ENCODE results near the gene CDADC1.

CDADC1 gene

DNA sequence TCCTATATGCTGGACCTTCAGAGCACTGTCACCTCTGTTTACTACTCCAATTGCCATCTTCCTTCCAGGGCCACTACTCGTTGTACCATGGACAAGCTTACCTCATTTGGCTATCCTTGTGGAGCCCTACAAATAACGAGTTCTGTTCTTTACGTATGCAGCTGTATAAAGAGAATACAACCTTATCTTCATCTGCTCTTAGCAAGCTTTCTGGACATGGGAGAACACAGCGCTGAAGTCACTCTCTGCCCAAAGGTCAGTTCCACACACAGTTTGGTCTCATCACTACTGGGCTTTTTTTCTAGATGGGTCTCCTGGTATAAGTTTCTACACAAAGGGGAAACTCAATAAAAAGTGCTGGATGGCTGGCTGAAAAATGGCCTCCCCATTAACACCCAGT lies 88.9 kb downstream of the CDADC1 start:
- H3K27ac Mint-ChIP-seq, result no peak overlapping the region
- no peaks in the 10 kb centered on the region for H3K9me3 Mint-ChIP-seq
- H3K4me1 Mint-ChIP-seq, result no peaks in the 10 kb centered on the region
- no peak overlapping the region for H3K4me3 Mint-ChIP-seq
- H3K27me3 Mint-ChIP-seq (ENCODE audit: low read depth), result no peaks in the 10 kb centered on the region
- peaks cover 5% of the 10 kb centered on the region for H3K36me3 Mint-ChIP-seq (ENCODE audit: low read depth)
- TF ChIP-seq, protein P1, sequence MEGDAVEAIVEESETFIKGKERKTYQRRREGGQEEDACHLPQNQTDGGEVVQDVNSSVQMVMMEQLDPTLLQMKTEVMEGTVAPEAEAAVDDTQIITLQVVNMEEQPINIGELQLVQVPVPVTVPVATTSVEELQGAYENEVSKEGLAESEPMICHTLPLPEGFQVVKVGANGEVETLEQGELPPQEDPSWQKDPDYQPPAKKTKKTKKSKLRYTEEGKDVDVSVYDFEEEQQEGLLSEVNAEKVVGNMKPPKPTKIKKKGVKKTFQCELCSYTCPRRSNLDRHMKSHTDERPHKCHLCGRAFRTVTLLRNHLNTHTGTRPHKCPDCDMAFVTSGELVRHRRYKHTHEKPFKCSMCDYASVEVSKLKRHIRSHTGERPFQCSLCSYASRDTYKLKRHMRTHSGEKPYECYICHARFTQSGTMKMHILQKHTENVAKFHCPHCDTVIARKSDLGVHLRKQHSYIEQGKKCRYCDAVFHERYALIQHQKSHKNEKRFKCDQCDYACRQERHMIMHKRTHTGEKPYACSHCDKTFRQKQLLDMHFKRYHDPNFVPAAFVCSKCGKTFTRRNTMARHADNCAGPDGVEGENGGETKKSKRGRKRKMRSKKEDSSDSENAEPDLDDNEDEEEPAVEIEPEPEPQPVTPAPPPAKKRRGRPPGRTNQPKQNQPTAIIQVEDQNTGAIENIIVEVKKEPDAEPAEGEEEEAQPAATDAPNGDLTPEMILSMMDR (IDR thresholded peaks at IDR 0.05; ENCODE audit: unreplicated experiment in 3 of 3), result no peak

DNA sequence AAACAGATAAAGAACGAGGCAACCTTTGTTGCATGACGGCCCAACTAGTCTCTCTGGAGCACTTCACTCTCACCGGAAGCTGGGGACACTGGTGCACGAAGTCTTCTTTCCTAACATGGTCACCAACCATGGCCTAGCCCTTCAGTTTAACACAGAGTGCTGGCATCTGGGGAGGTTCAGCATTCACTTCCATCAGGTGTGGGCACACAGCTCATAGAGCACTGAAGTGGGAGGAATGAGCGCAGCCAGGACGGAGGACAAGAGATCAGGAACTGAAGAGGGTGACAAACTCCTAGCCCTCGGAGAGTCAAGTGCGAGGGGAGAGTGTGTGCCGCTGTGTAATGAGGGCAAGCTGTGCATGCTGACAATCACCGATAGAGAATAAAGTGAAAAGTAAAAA lies 92.4 kb downstream of the CDADC1 start:
- peaks cover 5% of the 10 kb centered on the region for H3K4me1 Mint-ChIP-seq
- H3K9me3 Mint-ChIP-seq, result no peaks in the 10 kb centered on the region
- TF ChIP-seq, protein P1 (IDR thresholded peaks at IDR 0.05; ENCODE audit: unreplicated experiment in 3 of 3), result no peak
- no peak overlapping the region for H3K4me3 Mint-ChIP-seq
- H3K36me3 Mint-ChIP-seq (ENCODE audit: low read depth), result peaks cover 5% of the 10 kb centered on the region
- no peaks in the 10 kb centered on the region for H3K27me3 Mint-ChIP-seq (ENCODE audit: low read depth)
- no peak overlapping the region for H3K27ac Mint-ChIP-seq

DNA sequence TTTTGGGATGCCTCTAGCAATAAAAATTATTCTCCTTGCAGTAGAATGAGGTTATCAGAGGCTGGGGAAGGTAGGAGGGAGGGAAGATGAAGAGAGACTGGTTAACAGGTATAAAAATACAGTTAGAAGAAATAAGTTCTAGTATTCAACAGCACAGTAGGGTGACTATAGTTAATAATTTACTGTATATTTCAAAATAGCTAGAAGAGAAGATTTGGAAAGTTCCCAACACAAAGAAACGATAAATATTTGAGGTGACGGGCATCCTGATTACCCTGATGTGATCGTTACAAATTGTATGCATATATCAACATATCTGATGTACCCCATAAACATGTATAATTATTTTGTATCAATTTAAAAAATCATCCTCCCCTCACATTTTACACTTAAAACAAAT lies 93.8 kb downstream of the CDADC1 start:
- TF ChIP-seq, protein P1 (IDR thresholded peaks at IDR 0.05; ENCODE audit: unreplicated experiment in 3 of 3), result no peak
- Mint-ChIP-seq H3K4me1 (peaks cover 9% of the 10 kb centered on the region), H3K27me3 (ENCODE audit: low read depth) (no peaks in the 10 kb centered on the region), H3K36me3 (ENCODE audit: low read depth) (peaks cover 5% of the 10 kb centered on the region), H3K9me3 (no peaks in the 10 kb centered on the region), H3K4me3 (no peak overlapping the region), H3K27ac (no peak overlapping the region)

DNA sequence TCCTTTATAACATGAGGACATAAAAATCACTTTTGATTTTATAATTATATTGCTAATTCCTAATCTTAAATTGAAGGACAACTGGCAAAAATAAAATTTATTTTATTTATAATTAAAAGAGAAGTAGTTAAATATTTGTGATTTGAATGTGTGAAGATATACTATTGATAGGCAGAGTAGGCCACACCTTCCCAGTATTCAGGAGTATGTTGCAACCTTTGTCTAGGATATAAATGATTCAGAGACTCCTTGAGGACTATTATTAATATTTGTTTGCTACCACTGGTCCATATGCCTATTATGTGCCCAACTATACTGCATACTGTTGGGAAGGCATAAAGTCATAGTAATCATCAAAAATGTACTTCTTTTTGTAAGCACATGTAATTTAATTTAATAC lies 94.2 kb downstream of the CDADC1 start:
- Mint-ChIP-seq H3K4me3 (no peak overlapping the region), H3K36me3 (ENCODE audit: low read depth) (peaks cover 5% of the 10 kb centered on the region), H3K9me3 (no peaks in the 10 kb centered on the region), H3K27ac (no peak overlapping the region), H3K4me1 (peaks cover 11% of the 10 kb centered on the region), H3K27me3 (ENCODE audit: low read depth) (no peaks in the 10 kb centered on the region)
- TF ChIP-seq, protein P1 (IDR thresholded peaks at IDR 0.05; ENCODE audit: unreplicated experiment in 3 of 3), result no peak

DNA sequence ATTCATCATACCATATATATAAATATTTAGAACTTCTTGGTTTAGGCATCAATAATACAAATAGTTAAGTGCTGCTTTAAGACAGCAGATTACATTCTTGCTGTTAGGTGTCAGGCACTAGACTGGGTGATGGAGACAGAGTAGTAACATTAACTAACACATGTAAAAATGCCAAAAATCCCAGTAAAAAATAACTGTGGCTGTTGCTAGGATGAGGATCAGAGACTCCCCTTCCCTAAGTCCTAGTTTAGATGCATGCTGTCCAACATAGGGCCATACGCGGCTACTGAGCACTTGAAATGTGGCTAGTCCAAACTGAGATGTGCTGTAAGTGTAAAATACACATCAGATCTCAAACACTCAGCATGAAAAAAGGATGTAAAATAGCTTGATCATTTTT lies 94.7 kb downstream of the CDADC1 start:
- peaks cover 4% of the 10 kb centered on the region for H3K36me3 Mint-ChIP-seq (ENCODE audit: low read depth)
- peaks cover 11% of the 10 kb centered on the region for H3K4me1 Mint-ChIP-seq
- no peak overlapping the region for H3K4me3 Mint-ChIP-seq
- no peaks in the 10 kb centered on the region for H3K9me3 Mint-ChIP-seq
- no peak overlapping the region for H3K27ac Mint-ChIP-seq
- TF ChIP-seq, protein P1 (IDR thresholded peaks at IDR 0.05; ENCODE audit: unreplicated experiment in 3 of 3), result no peak
- H3K27me3 Mint-ChIP-seq (ENCODE audit: low read depth), result no peaks in the 10 kb centered on the region
